Measurements from ENCODE around the gene TMEM38B. TPM values are rescaled to one million over a fixed set of nuclear protein-coding genes. Genes with fewer than 3 reads are reported as not detected.

Gene TMEM38B
- polyA plus RNA-seq, 1 donor from 2014 or later, result 30.9 TPM

DNA sequence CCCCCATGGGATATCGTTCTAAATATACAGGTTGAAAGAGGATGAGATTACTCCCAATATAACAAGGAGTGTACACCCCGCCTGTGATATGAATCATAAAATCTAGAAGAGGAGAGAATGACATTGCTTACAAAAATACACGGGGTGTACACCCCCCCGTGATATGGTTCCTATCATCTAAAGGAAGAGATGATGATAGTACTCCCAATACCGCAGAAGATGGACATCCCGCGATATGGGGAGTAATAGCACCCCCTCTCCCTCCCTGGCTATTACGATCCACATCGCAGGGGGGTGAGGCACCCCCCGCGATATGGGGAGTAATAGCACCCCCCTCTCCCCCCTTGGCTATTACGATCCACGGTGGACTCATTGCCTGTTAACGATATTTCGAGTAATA, 124.6 kb downstream of the TMEM38B start:
- no peaks in the 10 kb centered on the region for H3K9me2 ChIP-seq (ENCODE audit: insufficient read depth, low read length)
- H3K9me3 ChIP-seq (ENCODE audit: low read length), result no peaks in the 10 kb centered on the region
- TF ChIP-seq EZH2 (IDR thresholded peaks at IDR 0.05; ENCODE audit: borderline replicate concordance, insufficient read depth, low read length, poor library complexity, severe bottlenecking) (no peak), CTCF (IDR thresholded peaks at IDR 0.05; ENCODE audit: poor library complexity, severe bottlenecking) (no peak), MXI1 (conservative IDR thresholded peaks at IDR 0.05; ENCODE audit: poor library complexity, severe bottlenecking) (no peak), TAF1 (IDR thresholded peaks at IDR 0.05; ENCODE audit: low read depth) (no peak), EP300 (conservative IDR thresholded peaks at IDR 0.05; ENCODE audit: poor library complexity, severe bottlenecking) (no peak), REST (IDR thresholded peaks at IDR 0.05; ENCODE audit: borderline replicate concordance) (no peak), SMC3 (conservative IDR thresholded peaks at IDR 0.05; ENCODE audit: poor library complexity) (no peak), POLR2AphosphoS5 (IDR thresholded peaks at IDR 0.05) (no peak), RAD21 (conservative IDR thresholded peaks at IDR 0.05) (no peak)
- H3K4me2 ChIP-seq (ENCODE audit: low read length), result no peak overlapping the region
- H3K79me2 ChIP-seq (replicated peaks; ENCODE audit: insufficient read depth, low read length), result no peaks in the 10 kb centered on the region
- H3F3A ChIP-seq (ENCODE audit: insufficient read depth, low read length, poor library complexity, severe bottlenecking), result no peaks in the 10 kb centered on the region
- H2AFZ ChIP-seq (ENCODE audit: low read depth, low read length), result no peak overlapping the region
- no peaks in the 10 kb centered on the region for H3K36me3 ChIP-seq (ENCODE audit: insufficient read depth, low read length)
- no peaks in the 10 kb centered on the region for H4K20me1 ChIP-seq (ENCODE audit: insufficient read depth)
- no peak overlapping the region for H3K27ac ChIP-seq (ENCODE audit: low read length)
- no peaks in the 10 kb centered on the region for H3K27me3 ChIP-seq (ENCODE audit: insufficient read depth, low read depth, low read length)
- H3K4me3 ChIP-seq (ENCODE audit: low read length), result no peak overlapping the region
- no peak overlapping the region for H3K9ac ChIP-seq (ENCODE audit: low read length)

DNA sequence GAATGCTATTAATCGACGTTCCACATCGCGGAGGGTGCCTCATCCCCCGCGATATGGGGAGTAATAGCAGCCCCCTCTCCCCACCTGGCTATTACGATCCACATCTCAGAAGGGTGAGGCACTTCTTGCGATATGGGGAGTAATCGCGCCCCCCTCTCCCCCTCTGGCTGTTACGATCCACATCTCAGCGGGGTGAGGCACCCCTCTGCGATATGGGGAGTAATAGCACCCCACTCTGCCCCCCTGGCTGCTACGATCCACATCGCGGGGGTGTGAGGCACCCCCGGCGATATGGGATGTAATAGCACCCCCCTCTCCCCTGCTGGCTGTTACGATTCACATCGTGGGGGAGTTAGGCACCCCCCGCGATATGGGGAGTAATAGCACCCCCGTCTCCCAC, 128.5 kb downstream of the TMEM38B start:
- no peaks in the 10 kb centered on the region for H3K9me2 ChIP-seq (ENCODE audit: insufficient read depth, low read length)
- H3F3A ChIP-seq (ENCODE audit: insufficient read depth, low read length, poor library complexity, severe bottlenecking), result no peaks in the 10 kb centered on the region
- H3K4me2 ChIP-seq (ENCODE audit: low read length), result no peak overlapping the region

More for the DNA sequence above, 128.5 kb downstream of the TMEM38B start:
- Histone ChIP-seq H3K27me3 (ENCODE audit: insufficient read depth, low read depth, low read length) (no peaks in the 10 kb centered on the region), H3K9me3 (ENCODE audit: low read length) (no peaks in the 10 kb centered on the region), H3K27ac (ENCODE audit: low read length) (no peak overlapping the region), H3K36me3 (ENCODE audit: insufficient read depth, low read length) (no peaks in the 10 kb centered on the region), H3K4me3 (ENCODE audit: low read length) (no peak overlapping the region), H3K79me2 (replicated peaks; ENCODE audit: insufficient read depth, low read length) (no peaks in the 10 kb centered on the region), H2AFZ (ENCODE audit: low read depth, low read length) (no peak overlapping the region), H3K9ac (ENCODE audit: low read length) (no peak overlapping the region), H4K20me1 (ENCODE audit: insufficient read depth) (no peaks in the 10 kb centered on the region)
- TF ChIP-seq TAF1 (IDR thresholded peaks at IDR 0.05; ENCODE audit: low read depth) (no peak), EZH2 (IDR thresholded peaks at IDR 0.05; ENCODE audit: borderline replicate concordance, insufficient read depth, low read length, poor library complexity, severe bottlenecking) (no peak), MXI1 (conservative IDR thresholded peaks at IDR 0.05; ENCODE audit: poor library complexity, severe bottlenecking) (no peak), REST (IDR thresholded peaks at IDR 0.05; ENCODE audit: borderline replicate concordance) (no peak), SMC3 (conservative IDR thresholded peaks at IDR 0.05; ENCODE audit: poor library complexity) (no peak), POLR2AphosphoS5 (IDR thresholded peaks at IDR 0.05) (no peak)

Other genes starting within 250 kb of the TMEM38B start
- 38.5 and 42.8 TPM in 2 replicates for gene FSD1L, start 246.5 kb upstream of the TMEM38B start, polyA plus RNA-seq
- gene FKTN, start 136.4 kb upstream of the TMEM38B start, polyA plus RNA-seq, result 20.1 and 52.1 TPM in 2 replicates
- gene TAL2, start 32.1 kb upstream of the TMEM38B start, polyA plus RNA-seq, result 0.88 TPM in 1 of 2 replicates, not detected in the other

Data from neural cell (in vitro differentiated cells).